22Rv1 (cell line): ENCODE data around the gene ZNF506.

ENCODE experiments used
- ZFX ChIP-seq: fragments of 450-650 bp; IDR thresholded peaks from 2 replicates; pipeline ENCODE4 v1.6.1; 2017; ENCODE audit warnings: antibody characterized with exemption, borderline replicate concordance
- TF ChIP-seq, protein P1 (sequence below): fragments of 450-650 bp; IDR thresholded peaks from 2 replicates; pipeline ENCODE4 v1.5.1; 2017; ENCODE audit warnings: mild to moderate bottlenecking

DNA sequence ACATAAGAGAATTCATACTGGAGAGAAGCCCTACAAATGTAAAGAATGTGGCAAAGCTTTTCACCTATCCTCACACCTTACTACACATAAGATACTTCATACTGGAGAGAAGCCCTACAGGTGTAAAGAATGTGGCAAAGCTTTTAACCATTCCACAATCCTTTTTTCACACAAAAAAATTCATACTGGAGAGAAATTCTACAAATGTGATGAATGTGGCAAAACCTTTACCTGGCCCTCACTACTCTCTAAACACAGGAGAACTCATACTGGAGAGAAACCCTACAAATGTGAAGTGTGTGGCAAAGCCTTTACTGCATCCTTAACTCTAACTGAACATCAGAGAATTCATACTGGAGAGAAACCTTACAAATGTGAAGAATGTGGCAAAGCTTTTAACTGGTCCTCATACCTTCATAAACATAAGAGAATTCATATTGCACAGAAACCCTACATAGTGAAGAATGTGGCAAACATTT, 14.0 kb upstream of the ZNF506 start:
- TF ChIP-seq, protein P1, sequence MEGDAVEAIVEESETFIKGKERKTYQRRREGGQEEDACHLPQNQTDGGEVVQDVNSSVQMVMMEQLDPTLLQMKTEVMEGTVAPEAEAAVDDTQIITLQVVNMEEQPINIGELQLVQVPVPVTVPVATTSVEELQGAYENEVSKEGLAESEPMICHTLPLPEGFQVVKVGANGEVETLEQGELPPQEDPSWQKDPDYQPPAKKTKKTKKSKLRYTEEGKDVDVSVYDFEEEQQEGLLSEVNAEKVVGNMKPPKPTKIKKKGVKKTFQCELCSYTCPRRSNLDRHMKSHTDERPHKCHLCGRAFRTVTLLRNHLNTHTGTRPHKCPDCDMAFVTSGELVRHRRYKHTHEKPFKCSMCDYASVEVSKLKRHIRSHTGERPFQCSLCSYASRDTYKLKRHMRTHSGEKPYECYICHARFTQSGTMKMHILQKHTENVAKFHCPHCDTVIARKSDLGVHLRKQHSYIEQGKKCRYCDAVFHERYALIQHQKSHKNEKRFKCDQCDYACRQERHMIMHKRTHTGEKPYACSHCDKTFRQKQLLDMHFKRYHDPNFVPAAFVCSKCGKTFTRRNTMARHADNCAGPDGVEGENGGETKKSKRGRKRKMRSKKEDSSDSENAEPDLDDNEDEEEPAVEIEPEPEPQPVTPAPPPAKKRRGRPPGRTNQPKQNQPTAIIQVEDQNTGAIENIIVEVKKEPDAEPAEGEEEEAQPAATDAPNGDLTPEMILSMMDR = no peak
- no peak for TF ChIP-seq ZFX
